Lower leg skin (tissue), 4 donors: ENCODE results near the gene GALNT2. TPM values are rescaled to one million over a fixed set of nuclear protein-coding genes. Genes with fewer than 3 reads are reported as not detected.

Source experiments
- DNase-seq, 2 donors: peaks; one replicate each; pipeline ENCODE4 v3.0.0-alpha.2; 2019; ENCODE audit warnings: low spot score in 2 of 2
- H3K4me3 ChIP-seq: fragments of 200-600 bp; sonication (generic); 2 replicates; pipeline ENCODE4 v1.5.1; 2017; ENCODE audit warnings: mild to moderate bottlenecking, low read depth; ENCODE audit not compliant: poor library complexity, severe bottlenecking
- CTCF ChIP-seq, 3 donors: fragments of 450-650 bp; IDR thresholded peaks; one replicate each; pipeline ENCODE4 v1.5.1; 2016; ENCODE audit warnings: antibody characterized with exemption in 3 of 3, mild to moderate bottlenecking in 3 of 3, moderate library complexity in 2 of 3
- POLR2A ChIP-seq, 2 donors: fragments of 450-650 bp; IDR thresholded peaks; one replicate each; pipeline ENCODE4 v1.6.1; 2016 to 2017; ENCODE audit warnings: antibody characterized with exemption in 2 of 2, mild to moderate bottlenecking in 1 of 2, moderate library complexity in 1 of 2
- whole genome bisulfite sequencing, 2 donors: methylation state at CpG; one replicate each; pipeline ENCODE4 v1.1.5; 2018; 5-methylcytosine and 5-hydroxymethylcytosine counted together
- intact Hi-C: fragments of 100-400 bp; cut with DNase I; formaldehyde crosslinking; loops from one replicate; pipeline ENCODE4 v1.15.0; 2023; ENCODE audit warnings: low total_unique reads
- total RNA-seq, 4 donors: library from RNA; depleted of rRNA; stranded (reverse); fragments of >200 nt; gene quantifications; one replicate each; pipeline ENCODE4 v1.1.0, GENCODE V29; 2016

Gene GALNT2
- total RNA-seq, 4 donors from 2014 or later: 11.0 to 31.0 (median 20.2) TPM

GRCh38 chr1:230195199-230195598 lies 128.2 kb downstream of the GALNT2 start:
- no peak for DNase-seq
- intact Hi-C loops: no loop called here
- TF ChIP-seq CTCF (IDR thresholded peaks at IDR 0.05) (no peak), POLR2A (IDR thresholded peaks at IDR 0.05) (no peak)
- no peak overlapping the region for H3K4me3 ChIP-seq
- 71 to 100% methylated on average over 3 of the region's 3 CpGs for WGBS, 2 donors

DNA sequence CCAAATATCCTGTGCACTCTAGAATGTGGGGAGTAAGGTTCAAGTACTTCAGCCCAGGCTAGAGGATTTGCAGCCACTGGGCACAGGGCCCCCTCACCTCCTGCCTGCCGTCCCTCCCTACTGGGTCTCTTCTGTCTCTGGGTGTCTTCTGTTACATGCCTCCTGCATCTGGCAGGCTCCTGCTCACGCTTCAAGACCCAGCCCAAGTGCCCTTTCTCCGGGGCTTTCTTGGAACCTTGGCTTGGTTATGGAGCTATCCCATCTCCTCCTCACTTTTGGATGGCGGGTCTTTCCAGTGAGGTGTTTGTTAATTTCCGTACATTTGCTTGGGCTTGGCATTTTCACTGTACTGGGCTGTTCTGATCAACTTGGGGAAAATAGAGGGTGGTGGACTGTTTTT lies 129.0 kb downstream of the GALNT2 start:
- intact Hi-C loops: no loop called here
- H3K4me3 ChIP-seq: no peak overlapping the region
- WGBS, 2 donors: 96 to 97% methylated on average over 5 of the region's 5 CpGs
- peak in 1 of 2 donors; percentile 43 for DNase-seq
- no peak for TF ChIP-seq POLR2A (IDR thresholded peaks at IDR 0.05)
- no peak for TF ChIP-seq CTCF (IDR thresholded peaks at IDR 0.05)

GRCh38 chr1:230197644-230198567 lies 130.9 kb downstream of the GALNT2 start:
- TF ChIP-seq CTCF (IDR thresholded peaks at IDR 0.05) (no peak), POLR2A (IDR thresholded peaks at IDR 0.05) (no peak)
- peak in 1 of 2 donors; percentile 80 for DNase-seq
- intact Hi-C loops: no loop called here
- no peak overlapping the region for H3K4me3 ChIP-seq
- WGBS, 2 donors: 93% methylated on average over 41 of the region's 41 CpGs

- TF ChIP-seq POLR2A (IDR thresholded peaks at IDR 0.05) (no peak), CTCF (IDR thresholded peaks at IDR 0.05) (no peak)
- WGBS, 2 donors: 83 to 85% methylated on average over 7 of the region's 7 CpGs
- no peak overlapping the region for H3K4me3 ChIP-seq
- no peak for DNase-seq
- intact Hi-C loops: no loop called here
Observed at GRCh38 chr1:230199034-230199433, 132.0 kb downstream of the GALNT2 start.

DNA sequence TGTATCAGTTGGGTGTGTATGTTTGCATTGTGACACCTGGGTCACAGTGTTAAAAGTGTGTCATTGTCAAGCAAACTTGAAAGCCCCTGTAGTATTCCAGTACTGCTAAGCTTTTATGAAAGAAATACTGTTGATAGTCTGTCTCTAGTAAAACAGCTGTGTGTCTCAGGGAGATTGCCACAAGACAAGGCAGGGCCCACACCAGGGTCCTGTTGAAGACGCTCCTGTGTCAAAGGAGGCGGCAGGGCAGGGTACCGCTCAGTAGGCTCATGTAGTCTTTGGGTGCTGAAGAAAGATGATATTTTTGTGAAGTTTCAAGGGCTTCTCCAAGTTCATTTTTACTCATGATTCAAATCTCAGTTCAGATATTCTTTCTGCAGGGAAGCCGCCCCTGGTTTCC lies 132.5 kb downstream of the GALNT2 start:
- intact Hi-C loops: no loop called here
- peak in 1 of 2 donors; percentile 60 for DNase-seq
- TF ChIP-seq POLR2A (IDR thresholded peaks at IDR 0.05): no peak
- TF ChIP-seq CTCF (IDR thresholded peaks at IDR 0.05): no peak
- H3K4me3 ChIP-seq: no peak overlapping the region
- WGBS, 2 donors: 93 to 97% methylated on average over 4 of the region's 4 CpGs
